ENCODE measurements around the gene PPARA.

DNA sequence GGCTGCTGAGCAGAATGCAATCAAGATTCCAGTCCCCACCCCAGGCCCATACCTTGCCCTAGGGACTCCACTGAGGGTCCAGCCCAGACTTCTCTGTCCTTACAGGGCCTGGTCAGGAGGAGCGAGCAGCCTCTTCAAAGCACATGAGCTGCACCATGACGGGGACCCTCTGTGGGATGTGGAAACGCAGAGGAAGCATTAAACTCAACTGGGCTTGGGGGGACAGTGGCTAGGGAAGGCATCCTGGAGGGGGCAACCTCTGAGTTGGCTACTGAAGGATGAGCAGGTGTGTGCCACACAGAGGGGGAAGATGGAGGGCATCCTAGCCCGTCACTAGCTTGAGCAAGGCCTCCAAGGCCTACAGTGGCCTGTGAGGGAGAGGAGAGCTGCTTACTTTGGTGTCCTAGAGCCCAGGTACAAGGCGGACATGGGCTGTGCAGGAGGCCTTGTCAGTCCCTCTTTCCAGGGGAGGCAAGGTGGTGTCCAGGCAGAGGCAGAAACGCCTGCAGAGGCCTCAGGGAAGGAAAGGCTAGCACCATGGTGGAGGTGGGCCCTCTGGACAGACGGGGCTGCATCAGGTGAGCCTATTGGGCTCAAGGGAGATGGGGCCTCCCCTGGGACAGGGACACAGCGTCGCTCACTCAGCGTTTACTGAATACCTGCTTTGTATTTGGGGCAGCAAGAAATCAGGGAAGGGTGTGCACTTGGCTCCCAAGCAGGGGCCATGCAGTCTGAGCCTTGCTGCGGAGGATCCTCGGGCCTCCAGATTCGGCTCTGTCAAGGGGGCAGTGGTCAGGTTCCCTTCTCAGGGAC lies 131.7 kb downstream of the PPARA start:
- TF ChIP-seq, protein P1, sequence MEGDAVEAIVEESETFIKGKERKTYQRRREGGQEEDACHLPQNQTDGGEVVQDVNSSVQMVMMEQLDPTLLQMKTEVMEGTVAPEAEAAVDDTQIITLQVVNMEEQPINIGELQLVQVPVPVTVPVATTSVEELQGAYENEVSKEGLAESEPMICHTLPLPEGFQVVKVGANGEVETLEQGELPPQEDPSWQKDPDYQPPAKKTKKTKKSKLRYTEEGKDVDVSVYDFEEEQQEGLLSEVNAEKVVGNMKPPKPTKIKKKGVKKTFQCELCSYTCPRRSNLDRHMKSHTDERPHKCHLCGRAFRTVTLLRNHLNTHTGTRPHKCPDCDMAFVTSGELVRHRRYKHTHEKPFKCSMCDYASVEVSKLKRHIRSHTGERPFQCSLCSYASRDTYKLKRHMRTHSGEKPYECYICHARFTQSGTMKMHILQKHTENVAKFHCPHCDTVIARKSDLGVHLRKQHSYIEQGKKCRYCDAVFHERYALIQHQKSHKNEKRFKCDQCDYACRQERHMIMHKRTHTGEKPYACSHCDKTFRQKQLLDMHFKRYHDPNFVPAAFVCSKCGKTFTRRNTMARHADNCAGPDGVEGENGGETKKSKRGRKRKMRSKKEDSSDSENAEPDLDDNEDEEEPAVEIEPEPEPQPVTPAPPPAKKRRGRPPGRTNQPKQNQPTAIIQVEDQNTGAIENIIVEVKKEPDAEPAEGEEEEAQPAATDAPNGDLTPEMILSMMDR (IDR thresholded peaks at IDR 0.05), result no peak
- no peak for TF ChIP-seq POLR2A (IDR thresholded peaks at IDR 0.05)
- no peak for TF ChIP-seq EP300 (IDR thresholded peaks at IDR 0.05)
- TF ChIP-seq POLR2AphosphoS5 (IDR thresholded peaks at IDR 0.05), result no peak
